Type B pancreatic cell (in vitro differentiated cells): ENCODE measurements around the gene WNT11. TPM values are rescaled to one million over a fixed set of nuclear protein-coding genes. Genes with fewer than 3 reads are reported as not detected.

Experiments used
- DNase-seq: peaks from one replicate; pipeline ENCODE4 v3.0.0; 2021; ENCODE audit warnings: mixed read lengths; ENCODE audit not compliant: unreplicated experiment; ENCODE audit errors: extremely low spot score
- H3K27ac Mint-ChIP-seq: 2 replicates; pipeline ENCODE4 v1.8.0; 2021; ENCODE audit warnings: mild to moderate bottlenecking, mixed read lengths
- H3K27me3 Mint-ChIP-seq: 2 replicates; pipeline ENCODE4 v1.8.0; 2021; ENCODE audit warnings: mixed read lengths
- H3K36me3 Mint-ChIP-seq: 2 replicates; pipeline ENCODE4 v1.8.0; 2021; ENCODE audit warnings: mixed read lengths
- H3K4me1 Mint-ChIP-seq: one replicate; pipeline ENCODE4 v1.8.0; 2021; ENCODE audit warnings: mixed read lengths; ENCODE audit not compliant: unreplicated experiment
- H3K4me3 Mint-ChIP-seq: 2 replicates; pipeline ENCODE4 v1.8.0; 2021; ENCODE audit warnings: mild to moderate bottlenecking, mixed read lengths
- H3K9me3 Mint-ChIP-seq: 2 replicates; pipeline ENCODE4 v1.8.0; 2021; ENCODE audit warnings: mixed read lengths
- CTCF ChIP-seq: fragments of 200-600 bp; sonication (generic); conservative IDR thresholded peaks from 2 replicates; pipeline ENCODE4 v1.5.0; 2021; ENCODE audit warnings: antibody characterized with exemption, mild to moderate bottlenecking
- total RNA-seq: library from RNA; stranded (reverse); gene quantifications from 2 replicates; pipeline ENCODE4 v1.2.1, GENCODE V29; 2021; ENCODE audit warnings: low replicate concordance

The WNT11 gene
- total RNA-seq, 1 donor from 2014 or later = 18.2 TPM

GRCh38 chr11:76237914-76238313 is 31.6 kb upstream of the WNT11 start:
- Mint-ChIP-seq H3K9me3 (no peaks in the 10 kb centered on the region), H3K4me3 (peak overlapping the region; percentile 75), H3K36me3 (peaks cover 6% of the 10 kb centered on the region), H3K4me1 (peaks cover 18% of the 10 kb centered on the region), H3K27ac (no peak overlapping the region), H3K27me3 (peaks cover 19% of the 10 kb centered on the region)
- peak; percentile 29 for TF ChIP-seq CTCF
- no peak for DNase-seq

- Mint-ChIP-seq H3K4me3 (peak overlapping the region; percentile 99), H3K27ac (peak overlapping the region; percentile 98)
- DNase-seq = no peak
Observed at GRCh38 chr11:76237000-76237649, 30.8 kb upstream of the WNT11 start.

GRCh38 chr11:76236092-76236999 is 30.0 kb upstream of the WNT11 start:
- TF ChIP-seq CTCF = no peak
- Mint-ChIP-seq H3K9me3 (no peaks in the 10 kb centered on the region), H3K27ac (peak overlapping the region; percentile 98), H3K4me1 (peaks cover 18% of the 10 kb centered on the region), H3K4me3 (peak overlapping the region; percentile 99), H3K27me3 (peaks cover 16% of the 10 kb centered on the region), H3K36me3 (peaks cover 6% of the 10 kb centered on the region)
- peak; percentile 78 for DNase-seq

More at GRCh38 chr11:76237000-76237649, 30.8 kb upstream of the WNT11 start:
- Mint-ChIP-seq H3K36me3 (peaks cover 6% of the 10 kb centered on the region), H3K27me3 (peaks cover 16% of the 10 kb centered on the region), H3K4me1 (peaks cover 17% of the 10 kb centered on the region), H3K9me3 (no peaks in the 10 kb centered on the region)
- no peak for TF ChIP-seq CTCF

- TF ChIP-seq CTCF = no peak
- H3K36me3 Mint-ChIP-seq = peaks cover 6% of the 10 kb centered on the region
- peak overlapping the region; percentile 98 for H3K27ac Mint-ChIP-seq
- peaks cover 15% of the 10 kb centered on the region for H3K27me3 Mint-ChIP-seq
- DNase-seq = peak; percentile 97
- peak overlapping the region; percentile 99 for H3K4me3 Mint-ChIP-seq
- H3K4me1 Mint-ChIP-seq = peaks cover 23% of the 10 kb centered on the region
- no peaks in the 10 kb centered on the region for H3K9me3 Mint-ChIP-seq
Observed at GRCh38 chr11:76235233-76236091, 29.2 kb upstream of the WNT11 start.
